ENCODE results near the gene APOH. TPM values are rescaled to one million over a fixed set of nuclear protein-coding genes. Genes with fewer than 3 reads are reported as not detected.

APOH gene
- total RNA-seq, 1 experiment from 2014 or later: not detected

DNA sequence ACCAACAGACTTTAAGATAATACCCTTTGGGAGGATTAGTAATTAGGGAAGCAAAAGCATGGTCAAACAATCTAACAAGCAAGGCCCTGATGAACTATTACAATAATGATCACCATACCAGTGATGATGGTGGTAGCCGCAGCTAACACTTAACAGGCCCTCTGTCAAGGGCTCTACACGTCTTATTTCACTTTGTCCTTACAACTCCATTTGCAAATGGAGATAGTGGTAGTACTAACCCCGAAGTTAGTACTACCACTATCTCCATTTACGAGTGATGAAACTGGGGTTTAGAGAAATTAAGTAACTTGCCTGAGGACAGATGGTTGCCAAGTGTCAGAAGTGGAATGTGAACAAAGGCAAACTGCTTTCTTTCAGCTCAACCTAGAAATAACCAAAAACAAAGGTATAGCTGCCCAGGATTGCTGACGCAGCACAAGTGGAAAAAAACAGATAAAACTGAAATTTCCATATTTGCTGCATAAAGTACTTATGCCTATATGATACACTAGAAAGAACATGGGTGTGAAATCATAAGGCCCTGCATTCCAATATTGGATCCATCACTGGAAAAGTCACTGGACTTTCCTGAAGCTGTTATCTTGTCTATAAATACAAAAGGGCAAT lies 61.9 kb downstream of the APOH start:
- Histone ChIP-seq H3K36me3 (replicated peaks; ENCODE audit: control insufficient read depth, insufficient read depth, low read length) (no peaks in the 10 kb centered on the region), H3K4me3 (ENCODE audit: insufficient read depth, low read depth, low read length) (no peak overlapping the region), H3K27me3 (ENCODE audit: control insufficient read depth, insufficient read depth, low read length) (no peaks in the 10 kb centered on the region)
- no peak for DNase-seq

DNA sequence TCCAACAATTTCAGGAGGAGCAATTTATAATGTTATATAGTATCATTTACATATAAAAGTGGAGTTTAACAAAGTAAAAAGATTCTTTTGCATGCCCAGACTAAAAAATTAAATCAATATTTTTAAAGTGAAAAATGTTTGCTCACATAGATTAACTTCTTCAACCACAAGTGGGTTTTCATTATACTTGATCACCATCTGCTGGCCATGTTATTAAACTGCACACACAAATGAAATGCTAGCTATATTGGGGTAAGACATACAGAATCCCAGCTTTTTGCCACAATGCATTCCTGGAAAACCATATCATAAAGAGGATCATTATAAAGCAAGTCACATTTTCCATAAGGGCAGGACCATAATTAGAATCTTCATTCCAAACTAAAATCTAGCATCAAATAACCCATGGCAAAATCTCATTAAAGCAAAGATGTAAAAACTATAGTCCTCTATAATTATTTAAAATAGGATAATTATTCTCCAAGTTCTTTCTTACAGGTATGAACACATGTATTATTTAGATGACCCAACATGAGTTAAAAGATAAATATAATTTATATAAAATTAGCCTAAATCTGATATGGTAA lies 63.6 kb downstream of the APOH start:
- Histone ChIP-seq H3K4me3 (ENCODE audit: insufficient read depth, low read depth, low read length) (no peak overlapping the region), H3K27me3 (ENCODE audit: control insufficient read depth, insufficient read depth, low read length) (no peaks in the 10 kb centered on the region), H3K36me3 (replicated peaks; ENCODE audit: control insufficient read depth, insufficient read depth, low read length) (no peaks in the 10 kb centered on the region)
- DNase-seq: peak; percentile 53

Other genes starting within 250 kb of the APOH start
- 2.0 and 2.1 TPM in 2 replicates for gene CEP112, start 37.3 kb downstream of the APOH start, total RNA-seq (2014; rRNA removed; shearing (Covaris generic))
- gene PRKCA, start 73.2 kb upstream of the APOH start, total RNA-seq (2014; rRNA removed; shearing (Covaris generic)): 10.0 and 10.3 TPM in 2 replicates